ENCODE data around the gene AGPAT2.
A peak's percentile ranks its signal among the peaks of the same experiment; 100 is the strongest.
"Not testable (repeated sequence)": the region's sequence is repeated elsewhere in the genome, so short reads cannot be mapped to it uniquely, and the experiment has no call there.

AGPAT2 gene

GRCh38 chr9:136720251-136720897 lies 33.1 kb upstream of the AGPAT2 start:
- no peak for DNase-seq

DNA sequence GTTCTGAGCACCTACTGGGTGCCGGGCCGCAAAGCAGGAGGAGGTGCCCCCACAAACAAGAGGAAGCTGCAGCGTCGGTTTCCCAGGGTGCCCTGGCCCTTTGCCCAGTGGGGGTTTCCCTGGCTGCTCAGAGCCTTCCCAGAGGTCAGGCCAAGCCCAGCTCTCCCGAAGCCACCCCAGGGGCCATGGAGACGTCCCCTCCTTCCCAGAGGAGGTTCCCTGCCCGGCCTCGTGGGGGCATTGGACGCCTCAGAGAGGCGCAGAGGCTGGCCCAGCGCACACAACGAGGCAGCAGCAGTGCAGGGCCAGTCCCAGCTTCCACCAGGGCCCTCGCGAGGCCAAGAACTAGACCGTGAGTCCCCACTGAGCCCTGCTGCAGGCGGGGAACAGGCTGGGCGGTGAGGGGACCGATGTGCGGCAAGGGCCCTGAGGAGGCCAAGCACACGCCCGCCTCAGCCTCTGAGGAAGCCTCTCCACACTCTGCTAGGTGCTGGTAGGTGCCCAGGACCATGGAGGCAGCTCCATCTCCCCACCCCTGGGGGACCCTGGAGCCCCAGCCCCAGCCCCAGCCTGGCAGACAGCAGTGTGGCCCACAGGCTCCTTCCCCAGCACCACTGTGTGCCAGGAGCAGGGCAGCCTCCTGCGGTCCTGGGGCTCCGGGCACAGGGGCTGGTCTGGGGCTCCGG lies 32.1 kb upstream of the AGPAT2 start:
- DNase-seq, result no peak

- no peak for DNase-seq
Observed at GRCh38 chr9:136718345-136719194, 31.3 kb upstream of the AGPAT2 start.

GRCh38 chr9:136717399-136717798 lies 30.1 kb upstream of the AGPAT2 start:
- no peak for DNase-seq

DNA sequence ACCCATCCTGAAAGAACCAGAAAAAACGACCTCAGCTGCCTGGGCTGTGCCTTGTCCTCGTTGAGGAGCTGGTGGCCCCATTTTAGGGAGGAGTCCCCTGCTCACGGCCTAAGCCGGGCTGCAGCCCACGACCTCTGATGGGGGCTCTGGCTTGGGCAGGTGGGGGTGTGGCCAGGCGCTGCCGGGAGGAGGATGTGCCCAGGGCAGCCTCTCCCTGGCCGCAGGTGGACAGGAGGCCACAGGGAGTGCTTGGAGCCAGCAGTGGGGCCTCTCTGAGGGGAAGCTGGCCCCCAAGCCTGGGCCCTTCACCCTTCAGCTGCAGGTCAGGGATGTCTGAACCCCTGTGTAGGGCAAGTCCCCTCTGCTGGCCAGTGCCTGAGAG lies 27.6 kb upstream of the AGPAT2 start:
- no peak for DNase-seq

DNA sequence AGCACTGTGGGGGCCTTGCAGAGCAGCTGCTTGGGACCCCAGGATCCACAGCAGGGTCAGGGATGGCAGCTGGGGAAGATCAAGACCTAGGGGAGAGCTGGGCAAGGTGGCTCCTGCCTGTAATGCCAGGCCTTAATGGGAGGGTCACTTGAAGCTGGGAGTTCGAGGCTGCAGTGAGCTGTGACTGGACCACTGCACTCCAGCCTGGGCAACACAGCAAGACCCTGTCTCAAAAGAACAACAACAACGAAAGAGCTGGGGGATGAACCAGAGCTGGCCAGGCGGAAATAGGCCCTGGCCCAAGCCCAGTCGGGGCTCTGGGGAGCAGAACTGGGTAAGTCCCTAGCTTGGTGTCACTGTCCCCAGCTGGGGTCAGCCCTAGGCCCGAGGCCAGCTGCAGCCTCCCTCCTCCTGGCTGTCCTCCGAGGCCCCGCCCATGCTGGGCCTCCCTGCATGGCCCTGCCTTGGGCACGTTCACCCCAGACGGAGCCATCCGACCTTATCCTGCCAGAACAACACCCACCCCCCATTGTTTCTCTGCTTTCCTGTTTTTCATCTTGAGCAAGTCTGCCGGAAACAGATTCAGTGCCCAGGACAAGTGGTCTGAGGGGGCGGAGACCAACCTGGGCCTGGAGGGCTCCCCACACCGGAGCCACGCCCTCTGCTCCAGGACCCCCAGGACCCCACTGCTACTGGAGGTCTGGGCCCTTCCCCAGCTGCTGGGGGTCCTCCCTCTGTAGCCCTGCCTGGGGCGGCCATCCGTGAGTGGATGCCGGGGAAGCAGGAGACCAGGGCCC lies 27.0 kb upstream of the AGPAT2 start:
- no peak for DNase-seq

- peak; percentile 35 for DNase-seq
Observed at GRCh38 chr9:136713550-136713949, 26.3 kb upstream of the AGPAT2 start.

DNA sequence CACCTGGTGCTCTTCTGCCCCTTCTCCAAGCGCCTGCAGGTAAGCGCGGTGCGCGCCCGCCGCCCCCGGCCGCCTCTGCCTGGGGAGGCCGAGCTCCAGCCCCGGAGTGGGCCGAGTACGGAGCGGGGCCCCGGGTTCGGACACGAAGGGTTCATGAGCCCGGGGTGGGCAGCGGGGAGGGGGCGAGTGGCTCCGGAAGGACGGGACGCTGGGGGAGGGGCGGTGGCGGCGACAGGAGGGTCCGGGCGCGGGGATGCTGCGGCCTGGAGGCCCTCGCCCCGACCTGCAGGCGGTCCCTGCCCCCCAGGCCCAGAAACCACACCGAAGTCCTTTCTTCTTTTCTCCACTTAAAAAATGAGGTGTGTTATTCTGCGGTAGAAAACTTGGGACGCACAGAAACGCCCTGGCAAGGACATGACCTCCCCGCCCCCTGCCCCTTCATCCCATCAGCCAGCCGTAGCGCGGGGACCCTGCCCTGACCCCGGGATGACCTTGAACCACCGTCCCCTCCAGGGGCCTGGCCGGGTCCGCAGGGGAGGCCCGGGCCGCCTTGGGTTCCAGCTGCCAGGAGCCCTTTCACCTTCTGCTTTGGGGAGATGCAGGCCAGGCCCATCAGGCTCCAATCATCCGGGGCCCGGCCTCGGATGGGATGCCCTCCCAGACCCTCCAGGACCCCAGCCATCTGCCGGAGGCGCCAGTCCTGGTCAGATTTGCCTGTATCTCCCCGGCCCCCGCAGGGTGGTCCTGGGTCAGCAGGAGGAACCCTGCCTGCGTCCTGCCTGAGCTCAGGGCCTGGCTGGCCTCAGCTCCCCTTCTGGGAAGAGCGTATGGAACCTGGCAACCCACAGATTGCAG lies 25.7 kb upstream of the AGPAT2 start:
- DNase-seq, result no peak

DNA sequence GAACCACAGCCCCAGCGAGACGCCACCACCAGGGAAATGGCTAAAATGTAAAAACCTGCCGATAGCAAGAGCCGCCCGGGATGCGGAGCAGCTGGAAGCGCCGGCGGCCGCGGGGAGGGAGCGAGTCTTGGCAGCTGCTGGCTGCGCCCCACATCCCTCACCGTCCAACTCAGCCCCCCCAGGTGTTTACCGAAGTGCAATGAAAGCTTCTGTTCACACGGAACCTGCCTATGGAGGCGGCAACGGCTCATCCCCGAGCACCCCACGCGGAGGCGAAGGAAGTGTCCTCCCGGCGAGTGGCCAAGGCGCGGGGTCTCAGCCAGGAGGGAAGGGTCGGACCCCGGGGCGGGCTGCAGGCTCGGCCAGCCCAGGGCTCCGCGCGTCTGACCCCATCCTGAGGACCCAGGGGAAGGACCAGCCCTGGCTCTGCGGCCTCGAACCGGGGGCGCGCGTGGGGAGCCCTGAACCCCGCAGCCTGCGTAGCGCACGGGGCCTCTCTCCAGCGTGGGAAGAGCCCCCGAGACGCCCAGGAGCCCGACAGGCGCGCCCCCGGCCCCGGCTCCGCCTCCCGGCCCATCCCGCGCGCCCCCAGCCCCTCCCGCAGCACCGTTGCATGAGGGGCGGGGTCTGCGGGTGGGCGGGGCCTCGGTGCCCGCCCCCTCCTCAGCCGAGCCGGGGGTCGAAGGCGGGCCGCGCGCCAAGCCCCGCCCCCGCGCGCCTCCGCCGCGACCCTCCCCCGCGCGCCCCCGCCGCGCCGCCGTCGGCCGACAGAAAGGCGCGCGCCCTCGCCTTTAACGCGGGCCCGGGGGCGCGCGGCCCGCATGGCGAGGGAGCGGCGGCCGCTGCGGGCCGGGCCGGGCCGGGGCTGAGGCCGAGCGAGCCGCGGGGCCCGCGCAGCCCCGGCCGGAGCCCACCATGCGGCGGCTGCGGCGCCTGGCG lies 24.8 kb upstream of the AGPAT2 start, which contains the start of gene DIPK1B:
TSS of gene DIPK1B (plus strand) at position 822 of the 939 bp plus-strand sequence. CDS start at position 916, 94 bp downstream.
- DNase-seq, result peak; percentile 60

DNA sequence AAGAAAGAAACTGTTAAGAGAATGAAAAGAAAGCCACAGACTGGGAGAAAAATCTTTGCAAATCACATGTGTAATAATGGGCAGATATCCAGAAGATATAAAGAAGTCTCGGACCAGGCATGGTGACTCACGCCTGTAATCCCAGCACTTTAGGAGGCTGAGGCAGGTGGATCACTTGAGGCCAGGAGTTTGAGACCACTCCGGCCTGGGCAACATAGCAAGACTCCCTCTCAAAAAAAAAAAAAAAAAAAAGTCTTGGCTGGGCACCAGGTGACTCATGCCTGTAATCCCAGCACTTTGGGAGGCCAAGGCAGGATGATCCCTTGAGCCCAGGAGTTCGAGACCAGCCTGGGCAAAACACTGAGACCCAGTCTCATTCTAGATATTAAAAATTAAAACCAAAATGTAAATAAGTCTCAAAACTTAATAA lies 24.0 kb upstream of the AGPAT2 start:
- DNase-seq, result not testable (repeated sequence)

- no peak for DNase-seq
Observed at GRCh38 chr9:136710543-136710942, 23.3 kb upstream of the AGPAT2 start.

DNA sequence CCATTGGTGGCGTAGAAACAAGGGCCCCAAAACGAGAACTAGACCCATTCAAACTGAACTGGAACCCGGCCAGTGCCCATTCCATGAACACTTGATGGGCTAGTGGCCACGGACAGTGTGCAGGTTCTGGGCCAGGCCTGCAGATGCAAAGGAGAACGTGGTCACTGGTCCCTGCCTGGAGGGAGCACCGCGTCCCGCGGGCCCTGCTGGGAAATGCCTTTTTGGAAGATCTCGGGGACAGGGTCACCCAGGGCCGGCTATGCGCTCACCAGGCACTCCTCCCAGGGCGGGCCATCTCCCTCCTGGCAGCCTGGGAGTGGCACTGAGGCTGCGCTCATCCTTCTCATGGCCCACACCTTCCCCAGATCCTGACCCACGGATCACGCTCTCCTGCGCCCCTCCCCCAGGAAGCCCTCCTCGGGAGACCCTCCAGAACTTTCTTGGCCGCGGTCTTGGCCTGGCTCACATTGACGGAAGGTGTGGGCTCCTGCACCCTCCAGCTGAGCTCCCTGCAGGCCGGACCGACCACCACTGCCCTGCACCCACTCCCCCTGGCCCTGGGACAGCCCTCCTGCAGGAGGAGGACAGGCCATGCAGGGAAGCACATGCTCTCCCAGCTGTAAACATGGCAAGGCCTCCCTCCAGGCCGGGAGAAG lies 22.3 kb upstream of the AGPAT2 start:
- no peak for DNase-seq

DNA sequence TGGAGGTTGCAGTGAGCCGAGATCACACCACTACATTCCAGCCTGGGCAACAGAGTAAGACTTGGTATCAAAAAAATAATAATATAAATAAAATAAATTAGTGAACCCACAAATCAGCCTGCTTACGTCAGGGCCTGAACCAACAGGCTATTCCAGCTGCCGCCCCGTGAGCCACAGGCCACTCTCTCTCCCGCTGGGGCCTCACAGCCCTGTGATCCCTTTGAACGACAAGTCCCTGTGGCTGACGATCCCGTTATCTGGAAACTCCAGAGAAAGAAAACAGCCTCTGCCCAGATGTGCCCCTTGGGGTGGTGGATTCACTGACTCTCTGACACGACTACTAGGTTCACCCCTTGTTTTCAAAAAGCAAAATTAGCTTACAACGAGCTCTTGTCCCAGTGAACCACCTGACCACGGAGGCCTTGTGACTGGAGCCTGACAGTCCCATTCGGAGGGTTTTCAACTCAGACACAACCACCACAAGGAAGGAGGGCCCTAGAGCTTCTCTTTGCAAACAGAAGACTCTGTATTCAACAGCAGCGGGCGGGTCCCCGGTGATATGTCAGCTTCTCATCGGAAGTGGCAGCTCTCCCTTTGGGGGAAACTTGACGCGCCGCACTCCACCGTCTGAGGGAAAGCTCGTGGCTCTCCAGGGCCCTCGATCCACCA lies 20.7 kb upstream of the AGPAT2 start:
- DNase-seq, result no peak

GRCh38 chr9:136707011-136707410 lies 19.8 kb upstream of the AGPAT2 start:
- DNase-seq, result no peak

GRCh38 chr9:136705564-136705963 lies 18.3 kb upstream of the AGPAT2 start:
- no peak for DNase-seq

DNA sequence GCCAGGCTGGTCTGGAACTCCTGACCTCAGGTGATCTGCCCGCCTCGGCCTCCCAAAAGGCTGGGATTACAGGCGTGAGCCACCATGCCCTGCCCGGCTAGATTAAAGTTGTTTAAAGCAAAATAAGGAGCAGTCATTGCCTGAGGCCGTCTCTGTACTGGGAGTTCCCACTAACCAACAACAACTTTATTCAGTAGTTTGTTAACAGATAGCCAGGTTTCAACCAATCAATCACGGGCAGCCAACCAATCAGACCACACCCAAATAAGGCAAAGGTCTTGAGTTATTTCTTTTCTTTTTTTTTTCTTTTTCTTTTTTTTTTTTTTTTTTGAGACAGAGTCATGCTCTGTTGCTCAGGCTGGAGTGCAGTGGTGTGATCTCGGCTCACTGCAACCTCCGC lies 17.5 kb upstream of the AGPAT2 start:
- not testable (repeated sequence) for DNase-seq

DNA sequence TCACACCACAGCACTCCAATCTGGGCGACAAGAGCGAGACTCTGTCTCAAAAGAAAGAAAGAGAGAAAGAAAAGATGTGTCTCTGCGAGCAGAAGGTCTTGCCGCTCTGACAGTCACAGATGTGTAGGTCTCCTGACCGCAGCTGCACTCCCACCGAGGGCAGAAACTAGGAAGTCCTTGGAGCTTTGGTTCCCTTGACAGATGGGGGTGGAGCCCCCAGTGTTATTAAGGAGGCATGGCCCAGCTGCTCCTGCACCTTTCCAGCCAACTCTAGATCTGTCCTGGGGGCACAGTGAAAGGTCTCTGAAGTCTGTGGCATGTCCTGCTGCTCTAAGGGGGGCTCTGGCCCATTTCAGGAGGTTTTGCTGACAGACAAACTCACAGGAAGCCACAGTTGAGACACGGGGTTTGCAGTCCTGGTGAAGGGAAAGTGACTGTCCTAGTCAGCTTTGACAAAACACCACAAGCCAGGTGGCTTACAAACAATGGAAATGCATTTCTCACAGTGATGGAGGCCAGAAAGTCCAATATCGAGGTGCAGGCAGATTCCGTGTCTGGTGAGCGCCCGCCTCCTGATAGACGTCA lies 16.1 kb upstream of the AGPAT2 start:
- DNase-seq, result no peak

GRCh38 chr9:136701668-136702053 lies 14.4 kb upstream of the AGPAT2 start:
- no peak for DNase-seq

All from NCI-H1105 (cell line).